Erythroblast (primary cell): ENCODE data around the gene AGO3.

Experiments
- GATA1 ChIP-seq: IDR thresholded peaks from 2 replicates; pipeline ENCODE4 v1.6.1; 2011; ENCODE audit warnings: low read depth, mild to moderate bottlenecking, control low read depth, low read length, moderate library complexity
- POLR2A ChIP-seq: IDR thresholded peaks from 2 replicates; pipeline ENCODE4 v1.6.1; 2011; ENCODE audit warnings: mild to moderate bottlenecking, low read length

DNA sequence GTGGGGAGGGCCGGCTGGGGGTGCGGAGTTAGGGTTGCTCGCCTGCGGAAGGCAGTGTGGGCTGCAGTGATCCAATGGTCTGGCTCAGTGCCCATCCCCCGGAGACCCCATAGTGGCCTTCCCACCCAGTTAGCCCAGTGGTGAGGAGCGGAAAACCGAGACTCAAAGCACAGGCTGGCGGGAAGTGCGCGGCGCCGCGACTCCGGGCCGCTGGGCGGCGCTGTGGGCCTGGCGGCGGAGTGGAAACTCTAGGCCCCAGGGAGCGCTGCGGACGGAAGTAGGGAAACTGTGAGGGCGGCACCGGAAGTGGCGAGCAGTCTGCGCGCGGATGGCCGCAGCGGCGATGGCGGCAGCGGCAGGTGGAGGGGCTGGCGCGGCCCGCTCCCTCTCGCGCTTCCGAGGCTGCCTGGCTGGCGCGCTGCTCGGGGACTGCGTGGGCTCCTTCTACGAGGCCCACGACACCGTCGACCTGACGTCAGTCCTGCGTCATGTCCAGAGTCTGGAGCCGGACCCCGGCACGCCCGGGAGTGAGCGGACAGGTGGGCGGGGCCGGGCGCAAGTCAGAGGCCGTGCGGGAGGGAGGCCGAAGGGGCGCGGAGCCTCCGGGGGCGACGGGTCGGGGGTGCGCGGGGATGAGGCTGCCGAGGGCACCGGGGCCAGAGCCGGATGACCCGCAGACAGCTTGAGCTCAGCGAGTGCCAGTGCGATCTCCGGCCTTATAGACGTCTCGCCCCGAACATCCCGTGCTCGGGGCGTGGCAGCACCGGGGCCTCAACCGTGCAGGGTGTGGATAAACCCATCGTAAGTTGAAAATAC lies 157.9 kb downstream of the AGO3 start, which contains the start of gene ADPRS:
- peak; percentile 96 for TF ChIP-seq POLR2A
- TF ChIP-seq GATA1 = no peak
